ENCODE results near the gene KRT79.

DNA sequence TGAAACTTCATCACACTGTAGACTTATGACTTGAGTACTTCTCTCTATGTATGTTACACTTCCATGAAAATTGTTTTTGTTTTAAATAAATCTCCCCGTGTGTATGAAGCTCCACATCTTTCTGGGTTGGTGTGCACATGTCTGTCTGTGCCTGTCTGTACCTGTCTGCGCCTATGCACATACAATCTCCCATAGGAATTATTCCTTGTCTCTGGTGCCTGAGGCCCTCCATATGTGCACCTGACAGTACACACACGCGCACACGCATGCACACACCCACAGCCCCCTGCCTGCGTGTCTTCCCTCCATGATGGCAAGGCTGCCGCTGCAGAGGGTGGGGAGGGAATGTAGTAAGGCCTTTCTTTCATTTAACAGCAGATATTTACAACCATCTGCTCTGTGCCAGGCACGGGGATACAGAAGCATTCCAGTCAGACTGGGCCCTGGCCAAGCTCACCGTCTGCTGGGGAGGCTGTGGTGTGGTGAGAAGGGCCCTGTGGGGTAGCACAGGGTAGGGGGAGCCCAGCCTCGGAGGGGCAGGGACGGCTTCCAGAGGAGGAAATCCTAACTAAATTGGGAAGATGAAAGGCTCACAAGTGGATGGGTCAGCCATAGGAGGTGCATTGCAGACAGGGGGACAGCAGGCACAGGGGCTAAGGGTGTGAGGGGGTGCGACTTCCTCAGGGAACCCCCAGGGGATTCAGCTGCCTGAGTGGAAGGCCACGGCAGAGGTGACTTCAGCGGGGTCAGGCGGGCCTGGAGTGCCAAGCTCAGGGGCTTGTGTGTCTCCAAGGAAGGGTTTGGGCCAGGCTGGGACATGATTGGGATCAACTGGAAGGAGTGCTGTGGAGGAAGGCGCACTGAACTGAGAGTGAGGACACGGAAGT lies 44.6 kb upstream of the KRT79 start:
- TF ChIP-seq, protein P1, sequence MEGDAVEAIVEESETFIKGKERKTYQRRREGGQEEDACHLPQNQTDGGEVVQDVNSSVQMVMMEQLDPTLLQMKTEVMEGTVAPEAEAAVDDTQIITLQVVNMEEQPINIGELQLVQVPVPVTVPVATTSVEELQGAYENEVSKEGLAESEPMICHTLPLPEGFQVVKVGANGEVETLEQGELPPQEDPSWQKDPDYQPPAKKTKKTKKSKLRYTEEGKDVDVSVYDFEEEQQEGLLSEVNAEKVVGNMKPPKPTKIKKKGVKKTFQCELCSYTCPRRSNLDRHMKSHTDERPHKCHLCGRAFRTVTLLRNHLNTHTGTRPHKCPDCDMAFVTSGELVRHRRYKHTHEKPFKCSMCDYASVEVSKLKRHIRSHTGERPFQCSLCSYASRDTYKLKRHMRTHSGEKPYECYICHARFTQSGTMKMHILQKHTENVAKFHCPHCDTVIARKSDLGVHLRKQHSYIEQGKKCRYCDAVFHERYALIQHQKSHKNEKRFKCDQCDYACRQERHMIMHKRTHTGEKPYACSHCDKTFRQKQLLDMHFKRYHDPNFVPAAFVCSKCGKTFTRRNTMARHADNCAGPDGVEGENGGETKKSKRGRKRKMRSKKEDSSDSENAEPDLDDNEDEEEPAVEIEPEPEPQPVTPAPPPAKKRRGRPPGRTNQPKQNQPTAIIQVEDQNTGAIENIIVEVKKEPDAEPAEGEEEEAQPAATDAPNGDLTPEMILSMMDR (IDR thresholded peaks at IDR 0.05), result no peak
- TF ChIP-seq POLR2A (IDR thresholded peaks at IDR 0.05), result no peak
